ENCODE measurements around the gene MEX3A.

MEX3A gene

DNA sequence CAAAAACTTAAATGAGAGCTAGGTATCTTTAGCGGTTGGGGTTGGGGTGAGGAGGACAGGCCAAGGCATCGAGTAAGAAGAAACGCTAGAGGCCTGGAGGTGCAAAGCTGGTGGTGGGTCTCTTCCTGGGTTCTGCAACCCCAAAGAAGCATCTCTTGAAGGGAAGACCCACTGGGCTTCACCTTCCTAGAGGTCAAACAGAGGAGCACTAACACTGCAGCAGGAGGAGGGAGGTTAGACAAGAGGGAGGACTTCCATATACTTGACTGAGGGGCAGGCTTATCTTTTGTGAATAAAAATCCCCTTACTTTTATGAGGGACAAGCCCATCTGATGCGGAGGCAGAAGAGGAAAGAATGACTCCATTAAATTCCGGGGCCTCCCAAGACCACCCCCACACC lies 2.5 kb downstream of the MEX3A start:
- Histone ChIP-seq H3K9me2 (ENCODE audit: low read depth, low read length) (no peaks in the 10 kb centered on the region), H3K27me3 (ENCODE audit: insufficient read depth, low read length) (peaks cover 9% of the 10 kb centered on the region; the same call in 1 of the 2 replicates), H2AFZ (ENCODE audit: low read length) (no peak overlapping the region), H3K27ac (ENCODE audit: low read depth, low read length, poor library complexity, severe bottlenecking) (no peak overlapping the region), H3K9me3 (ENCODE audit: low read length) (no peaks in the 10 kb centered on the region), H3K9ac (ENCODE audit: low read length) (no peak overlapping the region), H3K36me3 (ENCODE audit: insufficient read depth, low read length) (no peaks in the 10 kb centered on the region), H4K20me1 (ENCODE audit: insufficient read depth, low read length) (no peaks in the 10 kb centered on the region), H3K4me2 (ENCODE audit: low read length) (no peak overlapping the region), H3K4me1 (ENCODE audit: insufficient read depth, low read length, severe bottlenecking) (peaks cover 36% of the 10 kb centered on the region), H3F3A (ENCODE audit: insufficient read depth, low read length) (0 out of 2 replicates have a peak, but pooled peaks cover 4% of the 10 kb centered on the region), H3K4me3 (ENCODE audit: low read depth, low read length, poor library complexity, severe bottlenecking) (no peak overlapping the region), H3K79me2 (ENCODE audit: insufficient read depth, low read length) (no peaks in the 10 kb centered on the region)
- TF ChIP-seq, protein P1, sequence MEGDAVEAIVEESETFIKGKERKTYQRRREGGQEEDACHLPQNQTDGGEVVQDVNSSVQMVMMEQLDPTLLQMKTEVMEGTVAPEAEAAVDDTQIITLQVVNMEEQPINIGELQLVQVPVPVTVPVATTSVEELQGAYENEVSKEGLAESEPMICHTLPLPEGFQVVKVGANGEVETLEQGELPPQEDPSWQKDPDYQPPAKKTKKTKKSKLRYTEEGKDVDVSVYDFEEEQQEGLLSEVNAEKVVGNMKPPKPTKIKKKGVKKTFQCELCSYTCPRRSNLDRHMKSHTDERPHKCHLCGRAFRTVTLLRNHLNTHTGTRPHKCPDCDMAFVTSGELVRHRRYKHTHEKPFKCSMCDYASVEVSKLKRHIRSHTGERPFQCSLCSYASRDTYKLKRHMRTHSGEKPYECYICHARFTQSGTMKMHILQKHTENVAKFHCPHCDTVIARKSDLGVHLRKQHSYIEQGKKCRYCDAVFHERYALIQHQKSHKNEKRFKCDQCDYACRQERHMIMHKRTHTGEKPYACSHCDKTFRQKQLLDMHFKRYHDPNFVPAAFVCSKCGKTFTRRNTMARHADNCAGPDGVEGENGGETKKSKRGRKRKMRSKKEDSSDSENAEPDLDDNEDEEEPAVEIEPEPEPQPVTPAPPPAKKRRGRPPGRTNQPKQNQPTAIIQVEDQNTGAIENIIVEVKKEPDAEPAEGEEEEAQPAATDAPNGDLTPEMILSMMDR (IDR thresholded peaks at IDR 0.05; ENCODE audit: low read length), result no peak
- TF ChIP-seq EZH2 (IDR thresholded peaks at IDR 0.05; ENCODE audit: borderline replicate concordance, low read length), result no peak

DNA sequence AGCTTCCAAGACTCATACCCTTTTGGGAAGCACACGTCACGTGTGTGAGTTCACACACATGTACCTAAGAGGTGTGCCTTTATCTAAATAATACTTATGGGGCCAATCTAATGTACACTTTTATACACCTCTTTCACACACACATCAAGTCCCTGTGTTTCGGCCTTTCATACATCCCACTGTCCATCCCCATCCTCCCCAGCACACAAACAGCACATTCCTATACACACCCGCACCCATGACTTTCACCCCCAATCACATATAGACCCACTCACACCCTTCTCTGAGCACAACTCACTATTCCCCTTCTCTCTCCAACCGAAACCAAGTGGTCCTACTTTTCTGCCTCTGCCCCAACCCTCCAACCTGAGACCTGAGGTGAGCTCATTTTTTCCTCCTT lies 3.5 kb downstream of the MEX3A start:
- Histone ChIP-seq H3K79me2 (ENCODE audit: insufficient read depth, low read length) (no peaks in the 10 kb centered on the region), H3F3A (ENCODE audit: insufficient read depth, low read length) (0 out of 2 replicates have a peak, but pooled peaks cover 4% of the 10 kb centered on the region), H3K27ac (ENCODE audit: low read depth, low read length, poor library complexity, severe bottlenecking) (no peak overlapping the region), H3K4me3 (ENCODE audit: low read depth, low read length, poor library complexity, severe bottlenecking) (no peak overlapping the region), H2AFZ (ENCODE audit: low read length) (no peak overlapping the region), H3K9ac (ENCODE audit: low read length) (no peak overlapping the region), H3K9me3 (ENCODE audit: low read length) (no peaks in the 10 kb centered on the region), H3K9me2 (ENCODE audit: low read depth, low read length) (no peaks in the 10 kb centered on the region), H3K4me2 (ENCODE audit: low read length) (no peak overlapping the region), H4K20me1 (ENCODE audit: insufficient read depth, low read length) (no peaks in the 10 kb centered on the region), H3K27me3 (ENCODE audit: insufficient read depth, low read length) (0 out of 2 replicates have a peak, but pooled peaks cover 5% of the 10 kb centered on the region), H3K4me1 (ENCODE audit: insufficient read depth, low read length, severe bottlenecking) (peaks cover 36% of the 10 kb centered on the region), H3K36me3 (ENCODE audit: insufficient read depth, low read length) (no peaks in the 10 kb centered on the region)
- TF ChIP-seq, protein P1 (IDR thresholded peaks at IDR 0.05; ENCODE audit: low read length), result no peak
- TF ChIP-seq EZH2 (IDR thresholded peaks at IDR 0.05; ENCODE audit: borderline replicate concordance, low read length), result no peak

DNA sequence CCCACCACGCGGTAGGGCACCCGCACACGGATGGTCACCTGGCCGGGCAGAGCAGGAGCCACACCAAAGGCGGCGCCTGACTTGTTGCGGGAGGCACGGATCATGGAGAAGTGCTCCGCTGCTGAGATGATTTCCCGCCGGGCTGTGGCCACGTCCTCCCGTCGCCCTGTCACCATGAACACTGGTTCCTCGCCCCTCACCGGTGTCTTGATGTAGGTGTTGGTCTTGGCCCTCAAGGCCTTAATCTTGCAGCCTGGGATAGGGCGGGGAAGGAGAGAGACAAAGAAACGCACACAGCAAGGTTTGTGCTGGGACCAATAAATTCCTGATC lies 4.9 kb downstream of the MEX3A start:
- H4K20me1 ChIP-seq (ENCODE audit: insufficient read depth, low read length), result no peaks in the 10 kb centered on the region
- TF ChIP-seq, protein P1 (IDR thresholded peaks at IDR 0.05; ENCODE audit: low read length), result no peak
- no peak for TF ChIP-seq EZH2 (IDR thresholded peaks at IDR 0.05; ENCODE audit: borderline replicate concordance, low read length)
- H3K27ac ChIP-seq (ENCODE audit: low read depth, low read length, poor library complexity, severe bottlenecking), result no peak overlapping the region
- no peaks in the 10 kb centered on the region for H3K79me2 ChIP-seq (ENCODE audit: insufficient read depth, low read length)
- H3K4me1 ChIP-seq (ENCODE audit: insufficient read depth, low read length, severe bottlenecking), result peaks cover 30% of the 10 kb centered on the region
- H3K4me2 ChIP-seq (ENCODE audit: low read length), result peak overlapping the region; percentile 90; the same call in 1 of the 2 replicates
- H3K9me2 ChIP-seq (ENCODE audit: low read depth, low read length), result no peaks in the 10 kb centered on the region
- peak overlapping the region; percentile 67 for H3K4me3 ChIP-seq (ENCODE audit: low read depth, low read length, poor library complexity, severe bottlenecking)
- H3K36me3 ChIP-seq (ENCODE audit: insufficient read depth, low read length), result no peaks in the 10 kb centered on the region
- no peak overlapping the region for H2AFZ ChIP-seq (ENCODE audit: low read length)
- H3K27me3 ChIP-seq (ENCODE audit: insufficient read depth, low read length), result 0 out of 2 replicates have a peak, but pooled peaks cover 5% of the 10 kb centered on the region
- H3K9me3 ChIP-seq (ENCODE audit: low read length), result no peaks in the 10 kb centered on the region
- H3F3A ChIP-seq (ENCODE audit: insufficient read depth, low read length), result 0 out of 2 replicates have a peak, but pooled peaks cover 4% of the 10 kb centered on the region
- H3K9ac ChIP-seq (ENCODE audit: low read length), result no peak overlapping the region; the same call in 1 of the 2 replicates
